ENCODE data around the gene HS6ST3.
"Not testable (repeated sequence)": the region's sequence is repeated elsewhere in the genome, so short reads cannot be mapped to it uniquely, and the experiment has no call there.

The HS6ST3 gene
- 0 reads per million in 4 donors for total RNA-seq

- no peak for DNase-seq
Observed at GRCh38 chr13:96089749-96090239, at the start of gene HS6ST3. TSS of gene HS6ST3 (plus strand) at chr13:96090107.

DNA sequence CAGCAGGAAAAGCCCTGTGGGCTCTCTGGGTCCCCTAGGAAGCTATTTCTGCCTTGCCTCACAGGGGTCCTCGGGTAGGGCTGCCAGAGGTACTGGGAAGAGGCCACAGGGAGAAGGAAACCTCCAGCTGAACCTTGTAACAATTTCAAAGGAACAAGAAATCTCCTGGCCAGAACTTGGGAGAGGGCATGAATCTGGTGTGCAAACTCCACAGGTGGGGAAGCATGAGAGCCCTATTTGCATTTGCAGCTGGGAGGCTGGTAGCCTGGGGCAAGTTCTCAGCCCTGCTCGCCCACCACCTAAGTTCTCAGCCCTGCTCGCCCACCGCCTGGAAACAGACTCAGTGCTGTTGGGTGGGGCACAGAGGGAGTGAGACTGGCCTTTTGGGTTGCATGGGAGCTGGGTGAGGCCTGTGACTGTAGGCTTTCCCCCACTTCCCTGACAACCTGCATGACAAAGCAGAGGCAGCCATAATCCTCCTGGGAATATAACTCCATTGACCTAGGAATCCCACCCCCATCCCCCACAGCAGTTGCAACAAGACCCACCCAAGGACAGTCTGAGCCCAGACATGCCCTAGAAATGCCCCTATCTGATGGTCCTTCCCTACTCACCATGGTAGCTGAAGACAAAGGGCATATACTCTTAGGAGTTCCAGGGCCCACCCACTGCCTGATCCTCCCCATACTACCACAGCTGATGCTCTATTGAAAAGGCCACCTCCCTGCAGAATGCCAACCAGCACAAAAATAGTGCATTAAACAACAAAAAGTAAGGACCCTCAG is 48.4 kb upstream of the HS6ST3 start:
- DNase-seq: no peak

DNA sequence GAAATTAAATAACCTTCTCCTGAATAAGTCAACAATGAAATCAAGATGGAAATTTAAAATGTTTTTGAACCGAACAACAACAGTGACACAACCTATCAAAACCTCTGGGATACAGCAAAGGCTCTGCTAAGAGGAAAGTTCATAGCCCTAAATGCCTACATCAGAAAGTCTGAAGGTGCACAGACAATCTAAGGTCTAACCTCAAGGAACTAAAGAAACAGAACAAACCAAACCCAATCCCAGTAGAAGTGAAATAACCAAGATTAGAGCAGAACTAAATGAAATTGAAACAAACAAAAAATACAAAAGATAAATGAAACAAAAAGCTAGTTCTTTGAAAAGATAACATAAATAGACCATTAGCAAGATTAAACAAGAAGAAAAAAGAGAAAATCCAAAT is 45.7 kb upstream of the HS6ST3 start:
- no peak for DNase-seq

- not testable (repeated sequence) for DNase-seq
Observed at GRCh38 chr13:96046449-96047126, 43.3 kb upstream of the HS6ST3 start.

GRCh38 chr13:96050955-96051354 is 39.0 kb upstream of the HS6ST3 start:
- not testable (repeated sequence) for DNase-seq

GRCh38 chr13:96051491-96051890 is 38.4 kb upstream of the HS6ST3 start:
- DNase-seq: not testable (repeated sequence)

DNA sequence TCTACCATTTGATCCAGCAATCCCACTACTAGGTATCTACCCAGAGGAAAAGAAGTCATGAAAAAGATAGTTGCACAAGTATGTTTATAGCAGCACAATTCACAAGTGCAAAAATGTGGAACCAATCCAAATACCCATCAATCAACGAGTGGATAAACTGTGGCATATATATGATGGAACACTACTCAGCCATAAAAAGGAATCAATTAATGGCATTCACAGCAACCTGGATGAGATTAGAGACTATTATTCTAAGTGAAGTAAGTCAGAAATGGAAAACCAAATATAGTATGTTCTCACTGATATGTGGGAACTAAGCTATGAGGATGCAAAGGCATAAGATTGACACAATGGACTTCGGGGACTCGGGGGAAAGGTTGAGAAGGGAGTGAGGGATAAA is 38.0 kb upstream of the HS6ST3 start:
- DNase-seq: not testable (repeated sequence)

GRCh38 chr13:96052656-96053002 is 37.3 kb upstream of the HS6ST3 start:
- peak in 1 of 5 donors; percentile 0 for DNase-seq

DNA sequence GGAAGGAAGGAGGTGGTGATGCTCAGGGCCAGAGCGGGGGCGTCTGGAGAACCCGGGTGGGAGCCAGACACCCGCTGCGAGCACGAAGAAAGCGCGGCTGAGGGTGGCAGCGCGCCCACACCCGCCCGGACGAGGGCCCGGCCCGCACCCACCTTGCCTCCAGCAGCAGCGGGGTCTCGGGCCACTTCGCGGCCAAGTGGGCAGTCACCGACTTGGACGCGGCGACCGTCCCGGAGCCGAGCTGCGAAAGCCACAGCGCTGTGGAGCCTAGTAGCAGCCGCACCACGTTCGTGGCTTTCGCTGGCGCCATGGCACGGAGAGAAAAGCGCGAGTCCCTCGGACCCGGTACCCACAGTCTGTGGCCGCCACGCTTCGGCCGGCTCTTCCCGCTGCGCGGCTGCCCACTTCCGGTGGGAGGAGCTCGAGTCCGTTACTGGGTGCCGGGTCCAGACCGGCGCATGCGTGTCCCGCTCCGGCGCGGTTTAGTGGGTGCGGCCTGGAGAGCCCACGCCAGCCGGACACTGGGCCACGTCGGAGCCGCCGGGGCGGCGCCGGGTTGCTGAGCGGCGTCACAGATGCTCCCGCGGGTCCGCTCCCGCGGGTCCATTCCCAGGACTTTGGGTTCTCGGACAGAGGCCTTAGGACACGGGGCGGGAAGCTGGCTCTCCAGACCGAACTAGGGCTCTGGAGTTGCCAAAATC is 36.8 kb upstream of the HS6ST3 start, which contains the start of gene UGGT2:
UGGT2 (minus strand) TSS at position 399 of the 701 bp plus-strand sequence; CDS start at position 310, 89 bp downstream.
- peak in 1 of 5 donors; percentile 21 for DNase-seq

- no peak for DNase-seq
Observed at GRCh38 chr13:96065849-96066248, 24.1 kb upstream of the HS6ST3 start.

- no peak for DNase-seq
Observed at GRCh38 chr13:96068729-96069128, 21.2 kb upstream of the HS6ST3 start.

DNA sequence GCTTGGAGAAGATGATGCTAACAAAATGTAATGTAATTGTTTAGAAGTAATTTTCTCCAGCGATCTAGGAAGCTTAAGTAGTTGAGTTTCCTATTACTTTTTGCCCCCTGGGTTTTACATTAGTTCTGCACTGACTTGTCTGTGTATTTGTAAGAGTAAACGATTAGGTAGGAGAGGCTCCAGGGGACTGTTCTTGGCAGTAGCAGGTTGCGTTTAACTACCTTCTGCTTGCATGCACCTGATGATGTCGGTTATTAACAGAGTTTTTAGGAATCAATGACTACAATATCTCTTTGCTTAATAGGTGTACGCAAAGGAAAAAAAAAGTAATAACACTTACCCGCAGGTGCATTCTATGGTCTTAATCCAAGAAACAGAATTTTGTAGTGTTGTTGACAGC is 18.4 kb upstream of the HS6ST3 start:
- DNase-seq: no peak

- DNase-seq: no peak
Observed at GRCh38 chr13:96072392-96072791, 17.5 kb upstream of the HS6ST3 start.

GRCh38 chr13:96075953-96076543 is 13.9 kb upstream of the HS6ST3 start:
- DNase-seq: no peak

GRCh38 chr13:96080676-96081075 is 9.2 kb upstream of the HS6ST3 start:
- DNase-seq: no peak

GRCh38 chr13:96081888-96082287 is 8.0 kb upstream of the HS6ST3 start:
- DNase-seq: no peak

GRCh38 chr13:96082640-96083039 is 7.3 kb upstream of the HS6ST3 start:
- no peak for DNase-seq

- no peak for DNase-seq
Observed at GRCh38 chr13:96086736-96087135, 3.2 kb upstream of the HS6ST3 start.

GRCh38 chr13:96089139-96089538 is 768 bp upstream of the HS6ST3 start:
- no peak for DNase-seq

GRCh38 chr13:96090240-96091101 is 564 bp downstream of the HS6ST3 start:
- DNase-seq: no peak

- DNase-seq: no peak
Observed at GRCh38 chr13:96091164-96092117, 1.5 kb downstream of the HS6ST3 start.

All from T-helper 1 cell (primary cell).